ENCODE results near the gene VSIG8.

VSIG8 gene

GRCh38 chr1:159835862-159836525 is 26.5 kb downstream of the VSIG8 start:
- Histone ChIP-seq H3K4me1 (ENCODE audit: insufficient read depth, insufficient read length) (no peaks in the 10 kb centered on the region), H3K9ac (ENCODE audit: insufficient read length, low read depth) (no peak overlapping the region), H3K36me3 (ENCODE audit: insufficient read depth, insufficient read length, low read length) (no peaks in the 10 kb centered on the region), H3K27me3 (ENCODE audit: insufficient read depth, insufficient read length) (peaks cover 4% of the 10 kb centered on the region), H3K4me3 (ENCODE audit: insufficient read length, low read depth) (no peak overlapping the region), H3K9me3 (ENCODE audit: insufficient read depth, low read length) (no peaks in the 10 kb centered on the region)
- no peak for DNase-seq (ENCODE audit: low read depth, low spot score)
- TF ChIP-seq SUZ12 (IDR thresholded peaks at IDR 0.05; ENCODE audit: extremely low read depth, insufficient read depth, insufficient read length) = no peak
- TF ChIP-seq ZNF274 (IDR thresholded peaks at IDR 0.05; ENCODE audit: low read depth, low read length) = no peak

- Histone ChIP-seq H3K4me3 (ENCODE audit: insufficient read length, low read depth) (no peak overlapping the region), H3K9ac (ENCODE audit: insufficient read length, low read depth) (no peak overlapping the region), H3K36me3 (ENCODE audit: insufficient read depth, insufficient read length, low read length) (no peaks in the 10 kb centered on the region), H3K4me1 (ENCODE audit: insufficient read depth, insufficient read length) (no peaks in the 10 kb centered on the region), H3K9me3 (ENCODE audit: insufficient read depth, low read length) (no peaks in the 10 kb centered on the region), H3K27me3 (ENCODE audit: insufficient read depth, insufficient read length) (peaks cover 4% of the 10 kb centered on the region)
- TF ChIP-seq YY1 (IDR thresholded peaks at IDR 0.05; ENCODE audit: insufficient read depth, insufficient read length) (no peak), ZNF274 (IDR thresholded peaks at IDR 0.05; ENCODE audit: low read depth, low read length) (no peak), SUZ12 (IDR thresholded peaks at IDR 0.05; ENCODE audit: extremely low read depth, insufficient read depth, insufficient read length) (no peak)
- no peak for DNase-seq (ENCODE audit: low read depth, low spot score)
Measured at GRCh38 chr1:159835356-159835755, 27.1 kb downstream of the VSIG8 start.

GRCh38 chr1:159832309-159832708 is 30.1 kb downstream of the VSIG8 start:
- Histone ChIP-seq H3K4me1 (ENCODE audit: insufficient read depth, insufficient read length) (peaks cover 2% of the 10 kb centered on the region), H3K27me3 (ENCODE audit: insufficient read depth, insufficient read length) (peaks cover 4% of the 10 kb centered on the region), H3K36me3 (ENCODE audit: insufficient read depth, insufficient read length, low read length) (no peaks in the 10 kb centered on the region), H3K9me3 (ENCODE audit: insufficient read depth, low read length) (no peaks in the 10 kb centered on the region), H3K4me3 (ENCODE audit: insufficient read length, low read depth) (no peak overlapping the region), H3K9ac (ENCODE audit: insufficient read length, low read depth) (no peak overlapping the region)
- DNase-seq (ENCODE audit: low read depth, low spot score) = no peak
- TF ChIP-seq YY1 (IDR thresholded peaks at IDR 0.05; ENCODE audit: insufficient read depth, insufficient read length) (no peak), SUZ12 (IDR thresholded peaks at IDR 0.05; ENCODE audit: extremely low read depth, insufficient read depth, insufficient read length) (no peak), ZNF274 (IDR thresholded peaks at IDR 0.05; ENCODE audit: low read depth, low read length) (no peak)

GRCh38 chr1:159831412-159832141 is 30.9 kb downstream of the VSIG8 start:
- H3K4me1 ChIP-seq (ENCODE audit: insufficient read depth, insufficient read length) = peaks cover 2% of the 10 kb centered on the region
- no peaks in the 10 kb centered on the region for H3K36me3 ChIP-seq (ENCODE audit: insufficient read depth, insufficient read length, low read length)
- H3K9ac ChIP-seq (ENCODE audit: insufficient read length, low read depth) = no peak overlapping the region
- H3K9me3 ChIP-seq (ENCODE audit: insufficient read depth, low read length) = no peaks in the 10 kb centered on the region
- TF ChIP-seq YY1 (IDR thresholded peaks at IDR 0.05; ENCODE audit: insufficient read depth, insufficient read length) (no peak), ZNF274 (IDR thresholded peaks at IDR 0.05; ENCODE audit: low read depth, low read length) (no peak), SUZ12 (IDR thresholded peaks at IDR 0.05; ENCODE audit: extremely low read depth, insufficient read depth, insufficient read length) (no peak)
- peak; percentile 32 for DNase-seq (ENCODE audit: low read depth, low spot score)
- peaks cover 4% of the 10 kb centered on the region for H3K27me3 ChIP-seq (ENCODE audit: insufficient read depth, insufficient read length)
- H3K4me3 ChIP-seq (ENCODE audit: insufficient read length, low read depth) = no peak overlapping the region

- no peak for TF ChIP-seq SUZ12 (IDR thresholded peaks at IDR 0.05; ENCODE audit: extremely low read depth, insufficient read depth, insufficient read length)
- TF ChIP-seq ZNF274 (IDR thresholded peaks at IDR 0.05; ENCODE audit: low read depth, low read length) = no peak
- TF ChIP-seq YY1 (IDR thresholded peaks at IDR 0.05; ENCODE audit: insufficient read depth, insufficient read length) = no peak
- peaks cover 4% of the 10 kb centered on the region for H3K27me3 ChIP-seq (ENCODE audit: insufficient read depth, insufficient read length)
- no peak for DNase-seq (ENCODE audit: low read depth, low spot score)
- H3K4me1 ChIP-seq (ENCODE audit: insufficient read depth, insufficient read length) = peaks cover 2% of the 10 kb centered on the region
- no peaks in the 10 kb centered on the region for H3K9me3 ChIP-seq (ENCODE audit: insufficient read depth, low read length)
- H3K36me3 ChIP-seq (ENCODE audit: insufficient read depth, insufficient read length, low read length) = no peaks in the 10 kb centered on the region
- H3K9ac ChIP-seq (ENCODE audit: insufficient read length, low read depth) = no peak overlapping the region
- H3K4me3 ChIP-seq (ENCODE audit: insufficient read length, low read depth) = no peak overlapping the region
Measured at GRCh38 chr1:159830722-159831121, 31.7 kb downstream of the VSIG8 start.

GRCh38 chr1:159829822-159830465 is 32.5 kb downstream of the VSIG8 start:
- Histone ChIP-seq H3K36me3 (ENCODE audit: insufficient read depth, insufficient read length, low read length) (no peaks in the 10 kb centered on the region), H3K27me3 (ENCODE audit: insufficient read depth, insufficient read length) (peaks cover 4% of the 10 kb centered on the region), H3K4me1 (ENCODE audit: insufficient read depth, insufficient read length) (peaks cover 2% of the 10 kb centered on the region), H3K9ac (ENCODE audit: insufficient read length, low read depth) (peak overlapping the region; percentile 6), H3K4me3 (ENCODE audit: insufficient read length, low read depth) (no peak overlapping the region), H3K9me3 (ENCODE audit: insufficient read depth, low read length) (no peaks in the 10 kb centered on the region)
- no peak for DNase-seq (ENCODE audit: low read depth, low spot score)
- no peak for TF ChIP-seq SUZ12 (IDR thresholded peaks at IDR 0.05; ENCODE audit: extremely low read depth, insufficient read depth, insufficient read length)
- TF ChIP-seq ZNF274 (IDR thresholded peaks at IDR 0.05; ENCODE audit: low read depth, low read length) = no peak
- TF ChIP-seq YY1 (IDR thresholded peaks at IDR 0.05; ENCODE audit: insufficient read depth, insufficient read length) = no peak

GRCh38 chr1:159829273-159829634 is 33.2 kb downstream of the VSIG8 start:
- H3K9me3 ChIP-seq (ENCODE audit: insufficient read depth, low read length) = no peaks in the 10 kb centered on the region
- DNase-seq (ENCODE audit: low read depth, low spot score) = no peak
- H3K4me3 ChIP-seq (ENCODE audit: insufficient read length, low read depth) = no peak overlapping the region
- H3K9ac ChIP-seq (ENCODE audit: insufficient read length, low read depth) = no peak overlapping the region
- H3K4me1 ChIP-seq (ENCODE audit: insufficient read depth, insufficient read length) = peaks cover 2% of the 10 kb centered on the region
- H3K36me3 ChIP-seq (ENCODE audit: insufficient read depth, insufficient read length, low read length) = no peaks in the 10 kb centered on the region
- TF ChIP-seq SUZ12 (IDR thresholded peaks at IDR 0.05; ENCODE audit: extremely low read depth, insufficient read depth, insufficient read length) = no peak
- TF ChIP-seq ZNF274 (IDR thresholded peaks at IDR 0.05; ENCODE audit: low read depth, low read length) = no peak
- TF ChIP-seq YY1 (IDR thresholded peaks at IDR 0.05; ENCODE audit: insufficient read depth, insufficient read length) = no peak
- peaks cover 5% of the 10 kb centered on the region for H3K27me3 ChIP-seq (ENCODE audit: insufficient read depth, insufficient read length)
